RPMI8226 (cell line): ENCODE measurements around the gene EIF1AD.
"Not testable (repeated sequence)": the region's sequence is repeated elsewhere in the genome, so short reads cannot be mapped to it uniquely, and the experiment has no call there.

Source experiments
- DNase-seq: peaks from one replicate; pipeline ENCODE4 v3.0.0-alpha.2; 2015

Gene EIF1AD

GRCh38 chr11:66020618-66021357, 18.8 kb upstream of the EIF1AD start:
- peak; percentile 40 for DNase-seq

DNA sequence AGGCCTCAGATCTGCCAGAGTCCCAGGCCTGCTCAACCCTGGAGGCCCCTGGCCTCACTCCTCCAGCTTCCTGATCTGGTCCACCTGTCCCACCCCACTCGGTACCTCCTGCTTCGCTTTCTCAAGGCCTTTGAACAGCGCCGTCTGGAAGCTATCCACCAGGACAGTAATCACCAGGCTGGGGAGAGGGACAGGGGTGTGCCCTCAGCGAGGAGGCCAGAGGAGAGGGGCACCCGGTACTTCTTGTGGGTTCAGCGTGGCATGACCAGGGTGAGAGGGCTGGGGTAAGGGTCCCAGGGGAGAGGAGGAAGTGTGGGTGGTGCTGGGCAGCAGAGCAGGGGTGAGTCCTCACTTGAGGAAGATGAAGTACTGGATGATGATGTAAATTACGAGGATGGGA, 18.3 kb upstream of the EIF1AD start:
- no peak for DNase-seq

DNA sequence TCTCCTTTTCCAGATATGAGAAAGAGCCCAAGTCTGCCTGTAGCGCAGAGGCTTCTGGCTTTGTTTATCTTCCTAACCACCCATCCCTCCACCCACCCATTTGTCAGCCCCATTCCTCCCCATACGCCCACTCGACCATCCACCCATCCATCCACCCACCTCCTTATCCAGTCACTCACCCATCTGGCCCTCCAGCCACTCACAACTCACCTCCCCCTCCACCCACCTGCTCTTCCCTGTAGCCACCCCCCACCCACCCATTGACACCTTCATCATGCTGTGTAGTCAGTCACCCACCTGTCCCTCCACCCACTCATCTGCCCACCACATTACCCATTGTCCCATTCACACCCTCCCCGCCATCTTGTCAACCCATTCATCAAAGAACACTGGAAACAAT, 15.4 kb upstream of the EIF1AD start:
- no peak for DNase-seq

DNA sequence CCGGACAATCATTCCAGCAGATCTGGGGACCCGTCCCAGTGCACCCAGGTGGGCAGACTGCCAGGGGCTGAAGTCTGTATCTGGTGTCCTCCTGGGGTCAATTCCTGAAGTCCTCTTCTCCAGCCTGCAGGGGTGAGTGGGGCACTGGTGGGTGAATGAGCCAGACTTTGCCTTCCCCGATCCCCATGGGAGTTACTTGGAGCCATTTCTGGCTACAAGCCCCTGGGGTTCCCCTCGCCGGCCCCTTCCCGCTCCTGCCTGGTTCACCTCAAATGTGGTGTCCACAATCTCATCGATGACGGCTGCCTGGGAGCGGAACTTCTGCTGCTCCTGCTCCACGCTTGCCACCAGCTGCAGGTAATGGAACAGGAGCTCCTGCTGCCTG, 14.8 kb upstream of the EIF1AD start:
- DNase-seq = no peak

DNA sequence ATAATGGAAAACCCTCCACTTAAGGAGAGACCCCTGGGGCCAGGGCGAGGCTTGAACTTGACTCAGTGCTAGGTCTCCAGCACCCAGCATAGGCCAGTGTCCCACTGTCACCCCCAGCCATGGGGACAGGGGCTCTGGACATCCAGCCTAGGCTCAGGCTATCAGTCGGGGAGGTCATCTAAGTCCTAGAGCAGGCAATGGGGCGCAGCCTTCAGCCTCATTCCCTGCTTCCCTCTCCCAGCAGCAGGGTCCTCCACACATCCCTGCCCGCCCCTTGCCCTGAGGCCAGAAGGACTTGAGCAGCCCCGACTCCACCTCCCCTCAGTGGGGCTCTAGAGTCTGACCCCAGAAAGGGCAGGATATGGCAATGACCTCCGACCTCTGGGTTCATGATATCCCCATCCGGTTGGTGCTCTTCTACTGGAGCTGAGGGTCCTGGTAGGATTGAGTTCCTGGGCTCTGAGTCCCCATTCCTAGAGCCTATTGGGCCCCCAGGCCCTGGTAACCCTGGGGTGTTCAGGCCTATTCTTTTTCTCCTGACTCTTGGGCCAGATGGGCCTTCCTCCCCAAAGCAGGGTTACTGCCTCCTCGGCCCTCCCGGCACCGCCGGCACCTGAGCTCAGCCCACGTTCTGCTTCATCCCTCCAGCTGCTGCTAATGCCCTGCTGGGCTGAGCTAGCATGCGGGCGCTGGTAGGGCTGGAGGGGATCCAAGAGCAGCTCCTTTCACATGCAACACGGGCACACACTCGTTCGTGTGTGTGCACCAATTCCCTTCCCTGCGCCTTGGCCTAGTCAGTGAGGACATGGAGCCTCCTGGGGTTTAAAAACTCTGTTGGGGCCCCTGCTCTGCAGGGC, 14.2 kb upstream of the EIF1AD start:
- DNase-seq = peak; percentile 70

DNA sequence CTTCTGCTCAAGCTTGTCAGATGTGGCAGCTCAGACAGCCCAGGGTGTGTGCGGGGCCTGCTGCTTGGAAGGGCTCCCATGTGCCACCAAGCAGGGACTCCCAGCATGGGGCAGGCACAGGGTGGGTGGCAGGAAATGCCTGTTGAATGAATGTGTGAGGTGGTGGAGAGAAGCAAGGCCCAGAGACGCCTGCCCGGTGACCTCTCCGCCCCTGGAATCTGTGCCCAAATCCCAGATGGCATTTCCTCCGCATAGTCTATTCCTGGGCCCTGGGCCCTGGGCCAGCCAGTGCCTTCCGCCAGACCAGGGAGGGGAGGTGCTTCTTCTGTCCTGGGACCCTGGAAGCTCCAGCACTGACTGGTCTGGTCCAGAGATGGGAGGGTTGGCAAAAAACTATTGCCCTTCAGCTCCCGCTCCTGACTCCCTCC, 13.5 kb upstream of the EIF1AD start:
- DNase-seq = no peak

GRCh38 chr11:66014804-66015453, 13.0 kb upstream of the EIF1AD start:
- DNase-seq = no peak

GRCh38 chr11:66013762-66014100, 11.8 kb upstream of the EIF1AD start:
- no peak for DNase-seq

GRCh38 chr11:66012946-66013761, 11.2 kb upstream of the EIF1AD start:
- DNase-seq = peak; percentile 83

- no peak for DNase-seq
These were observed 10.5 kb upstream of the EIF1AD start for GRCh38 chr11:66012371-66012945.

GRCh38 chr11:66011785-66012303, 9.9 kb upstream of the EIF1AD start, which contains the start of gene CST6:
TSS of gene CST6 (plus strand) at chr11:66012008. CDS start at chr11:66012045, 37 bp downstream.
- DNase-seq = no peak

DNA sequence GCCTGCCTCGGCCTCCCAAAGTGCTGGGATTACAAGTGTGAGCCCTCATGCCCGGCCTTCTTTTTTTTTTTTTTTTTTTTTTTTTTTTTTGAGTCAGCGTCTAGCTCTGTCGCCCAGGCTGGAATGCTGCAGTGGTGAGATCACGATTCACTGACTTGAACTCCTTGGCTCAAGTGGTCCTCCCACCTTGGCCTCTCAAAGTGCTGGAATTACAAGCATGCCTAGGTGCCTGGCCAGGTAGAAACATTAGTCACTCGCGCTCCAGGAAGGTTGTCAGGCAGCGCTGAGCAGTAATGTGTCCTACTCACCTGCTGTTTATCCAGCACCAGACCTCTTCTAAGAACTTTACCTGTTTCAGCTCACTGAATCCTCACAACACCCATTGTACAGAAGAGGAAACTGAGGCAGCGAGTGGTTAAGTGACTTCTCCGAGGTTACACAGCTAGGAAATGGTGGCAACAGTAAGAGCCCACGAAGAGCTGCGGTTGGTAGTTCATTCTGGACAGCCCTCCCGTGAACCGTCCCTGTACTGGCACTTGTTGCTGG, 9.4 kb upstream of the EIF1AD start:
- DNase-seq = no peak

DNA sequence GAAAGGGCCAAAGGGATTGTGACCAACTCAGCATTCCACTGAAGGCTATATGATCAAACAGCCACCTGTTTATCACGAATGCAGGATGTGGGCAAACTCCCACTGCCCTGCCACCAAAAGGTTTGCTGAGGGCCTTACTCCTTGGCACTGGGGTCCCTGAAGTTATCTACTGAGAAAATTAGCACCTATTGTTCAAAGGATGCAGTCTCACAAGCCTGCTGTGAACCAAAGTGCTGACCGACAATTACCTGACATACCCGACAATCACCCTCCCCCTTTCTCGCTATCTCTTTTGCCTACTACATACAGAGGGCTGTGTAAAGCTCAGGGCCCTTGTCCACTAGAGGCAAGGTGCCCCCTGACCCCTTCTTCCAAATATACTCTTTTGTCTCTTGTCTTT, 8.1 kb upstream of the EIF1AD start:
- not testable (repeated sequence) for DNase-seq

GRCh38 chr11:66008468-66009101, 6.6 kb upstream of the EIF1AD start:
- DNase-seq = peak; percentile 96

GRCh38 chr11:66008095-66008467, 6.1 kb upstream of the EIF1AD start:
- no peak for DNase-seq

DNA sequence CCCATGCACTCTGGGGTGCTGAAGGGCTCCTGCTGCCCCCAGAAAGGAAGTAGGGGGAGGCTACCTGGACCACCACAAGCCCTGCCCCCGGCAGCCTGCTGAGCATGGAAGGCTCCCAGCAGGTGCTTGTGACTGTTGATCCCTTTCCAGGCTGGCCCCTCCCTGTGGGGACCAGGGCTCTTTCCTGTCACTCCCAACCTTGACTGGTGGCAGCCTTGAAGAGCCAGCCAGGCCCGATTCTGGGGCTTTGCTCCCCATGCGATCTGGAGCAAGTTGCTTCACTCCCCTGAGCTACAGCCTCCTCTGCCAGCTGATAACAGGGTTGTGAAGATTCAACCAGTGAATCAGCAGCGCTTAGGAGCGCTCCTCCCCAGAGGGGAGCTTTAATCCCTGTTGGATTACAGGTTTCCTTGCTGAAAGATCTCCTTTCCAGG, 5.3 kb upstream of the EIF1AD start:
- no peak for DNase-seq

- no peak for DNase-seq
These were observed 4.9 kb upstream of the EIF1AD start for GRCh38 chr11:66006891-66007176.

DNA sequence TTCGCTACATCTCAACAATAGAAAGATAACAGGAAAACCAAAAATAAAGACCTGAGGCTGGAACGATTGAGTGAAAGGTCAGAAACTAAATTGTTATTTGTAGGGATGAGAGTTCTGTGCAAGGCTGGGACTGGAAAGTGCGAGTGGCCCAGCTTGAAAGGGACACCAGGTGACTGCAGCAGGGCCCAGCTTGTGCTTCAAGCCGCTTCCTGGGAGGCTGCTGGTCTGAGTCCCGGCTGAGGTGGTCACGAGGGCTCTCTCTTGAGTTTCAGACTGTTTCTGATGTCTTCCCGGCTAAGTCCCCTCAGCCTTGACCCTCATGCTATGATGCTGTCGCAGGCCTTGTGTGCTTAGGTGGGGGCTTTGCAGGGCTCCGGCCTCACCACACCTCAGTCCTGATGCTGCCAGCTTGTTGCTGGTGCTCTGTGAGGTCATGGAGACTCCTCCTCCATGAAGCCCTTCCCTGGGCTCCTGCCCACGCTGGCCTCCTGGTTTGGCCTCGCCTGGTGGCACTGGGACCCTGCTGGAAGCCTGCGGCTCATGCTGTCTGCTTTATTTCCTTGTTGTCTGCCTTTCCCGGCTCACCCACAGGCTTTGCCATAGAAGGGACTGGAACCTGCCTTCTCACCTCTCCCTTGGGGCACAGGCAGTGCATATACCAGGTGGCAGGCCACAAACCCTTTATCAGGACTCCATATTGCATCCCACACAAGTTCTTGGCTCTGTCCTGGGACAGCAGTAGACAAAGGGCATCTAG, 4.4 kb upstream of the EIF1AD start:
- no peak for DNase-seq

GRCh38 chr11:66004186-66004585, 2.2 kb upstream of the EIF1AD start:
- no peak for DNase-seq

DNA sequence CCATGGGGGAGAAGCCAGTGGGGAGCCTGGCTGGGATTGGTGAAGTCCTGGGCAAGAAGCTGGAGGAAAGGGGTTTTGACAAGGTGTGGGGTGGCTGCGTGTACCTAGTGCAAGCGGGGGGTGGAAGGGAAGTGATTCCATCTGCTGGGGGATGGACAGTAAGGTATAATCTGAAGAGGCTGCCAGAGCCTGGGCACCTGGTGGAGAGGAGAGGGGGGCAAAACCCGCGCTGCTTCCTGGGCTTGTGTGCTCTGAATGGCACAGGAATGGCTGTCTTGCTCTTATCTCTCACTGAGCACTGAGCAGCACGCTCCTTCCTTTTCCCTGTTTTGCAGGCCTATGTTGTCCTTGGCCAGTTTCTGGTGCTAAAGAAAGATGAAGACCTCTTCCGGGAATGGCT, 1.3 kb upstream of the EIF1AD start:
- DNase-seq = peak; percentile 47
